T-helper 1 cell (primary cell): Measurements from ENCODE around the gene DDOST.
"Not testable (repeated sequence)": the region's sequence is repeated elsewhere in the genome, so short reads cannot be mapped to it uniquely, and the experiment has no call there.

Source experiments
- DNase-seq, 5 donors: peaks; one replicate each; pipeline ENCODE4 v3.0.0-alpha.2; 2012 to 2020

The DDOST gene

GRCh38 chr1:20619999-20620398 is 41.2 kb downstream of the DDOST start:
- no peak for DNase-seq

GRCh38 chr1:20618550-20618949 is 42.6 kb downstream of the DDOST start:
- DNase-seq: no peak

GRCh38 chr1:20616847-20617487 is 44.2 kb downstream of the DDOST start:
- DNase-seq: no peak

- DNase-seq: no peak
Observed at GRCh38 chr1:20615946-20616846, 45.0 kb downstream of the DDOST start.

GRCh38 chr1:20614131-20614579 is 47.0 kb downstream of the DDOST start:
- DNase-seq: no peak

- no peak for DNase-seq
Observed at GRCh38 chr1:20612221-20612746, 48.9 kb downstream of the DDOST start.

GRCh38 chr1:20611652-20612051 is 49.5 kb downstream of the DDOST start:
- DNase-seq: no peak

GRCh38 chr1:20610970-20611369 is 50.2 kb downstream of the DDOST start:
- no peak for DNase-seq

GRCh38 chr1:20609541-20609940 is 51.6 kb downstream of the DDOST start:
- DNase-seq: no peak

- DNase-seq: not testable (repeated sequence)
Observed at GRCh38 chr1:20606801-20607570, 54.2 kb downstream of the DDOST start.

- DNase-seq: no peak
Observed at GRCh38 chr1:20604678-20605077, 56.5 kb downstream of the DDOST start.

GRCh38 chr1:20603504-20604464 is 57.4 kb downstream of the DDOST start:
- no peak for DNase-seq

- no peak for DNase-seq
Observed at GRCh38 chr1:20602851-20603450, 58.2 kb downstream of the DDOST start.
